Stimulated activated CD4-positive, alpha-beta T cell treated with anti-CD3 and anti-CD28 coated beads, Interleukin-4, amount 100 ng/mL, for 4 hours (primary cell): ENCODE results near the gene KMT2A.
A peak's percentile ranks its signal among the peaks of the same experiment; 100 is the strongest.

Experiments
- DNase-seq, 2 experiments: peaks; one replicate each; pipeline ENCODE4 v3.0.0-alpha.2; 2020

The KMT2A gene

GRCh38 chr11:118533769-118534729, 97.8 kb downstream of the KMT2A start:
- DNase-seq: no peak

GRCh38 chr11:118535261-118535660, 99.0 kb downstream of the KMT2A start:
- no peak for DNase-seq

GRCh38 chr11:118536726-118537125, 100.4 kb downstream of the KMT2A start:
- DNase-seq: no peak

- no peak for DNase-seq
Observed at GRCh38 chr11:118537409-118537980, 101.2 kb downstream of the KMT2A start.

GRCh38 chr11:118544010-118544646, 107.8 kb downstream of the KMT2A start:
- no peak for DNase-seq

GRCh38 chr11:118544647-118545010, 108.3 kb downstream of the KMT2A start:
- no peak for DNase-seq

GRCh38 chr11:118545533-118545932, 109.2 kb downstream of the KMT2A start:
- DNase-seq: no peak

GRCh38 chr11:118547132-118547531, 110.8 kb downstream of the KMT2A start:
- DNase-seq: no peak

GRCh38 chr11:118552341-118552740, 116.0 kb downstream of the KMT2A start:
- no peak for DNase-seq

GRCh38 chr11:118560806-118561205, 124.5 kb downstream of the KMT2A start:
- no peak for DNase-seq

- DNase-seq: no peak
Observed at GRCh38 chr11:118565051-118565450, 128.8 kb downstream of the KMT2A start.

GRCh38 chr11:118569670-118570069, 133.4 kb downstream of the KMT2A start:
- no peak for DNase-seq

GRCh38 chr11:118570787-118571186, 134.5 kb downstream of the KMT2A start:
- DNase-seq: no peak

- peak in 1 of 2 experiments; percentile 16 for DNase-seq
Observed at GRCh38 chr11:118571701-118572060, 135.4 kb downstream of the KMT2A start.

GRCh38 chr11:118572061-118572980, 136.0 kb downstream of the KMT2A start, which contains the start of gene ARCN1:
ARCN1 (plus strand) TSS chr11:118572409; CDS start chr11:118572548, 139 bp downstream.
- peak; percentile 70 to 79 for DNase-seq

GRCh38 chr11:118572981-118573550, 136.8 kb downstream of the KMT2A start:
- peak in 1 of 2 experiments; percentile 19 for DNase-seq

GRCh38 chr11:118574636-118575035, 138.3 kb downstream of the KMT2A start:
- no peak for DNase-seq
